ENCODE measurements around the gene MEAF6. TPM values are rescaled to one million over a fixed set of nuclear protein-coding genes. Genes with fewer than 3 reads are reported as not detected.

MEAF6 gene
- total and polyA plus RNA-seq, 2 of the 4 experiments (the other 2 are of a cell fraction): 36.2 to 40.7 TPM

DNA sequence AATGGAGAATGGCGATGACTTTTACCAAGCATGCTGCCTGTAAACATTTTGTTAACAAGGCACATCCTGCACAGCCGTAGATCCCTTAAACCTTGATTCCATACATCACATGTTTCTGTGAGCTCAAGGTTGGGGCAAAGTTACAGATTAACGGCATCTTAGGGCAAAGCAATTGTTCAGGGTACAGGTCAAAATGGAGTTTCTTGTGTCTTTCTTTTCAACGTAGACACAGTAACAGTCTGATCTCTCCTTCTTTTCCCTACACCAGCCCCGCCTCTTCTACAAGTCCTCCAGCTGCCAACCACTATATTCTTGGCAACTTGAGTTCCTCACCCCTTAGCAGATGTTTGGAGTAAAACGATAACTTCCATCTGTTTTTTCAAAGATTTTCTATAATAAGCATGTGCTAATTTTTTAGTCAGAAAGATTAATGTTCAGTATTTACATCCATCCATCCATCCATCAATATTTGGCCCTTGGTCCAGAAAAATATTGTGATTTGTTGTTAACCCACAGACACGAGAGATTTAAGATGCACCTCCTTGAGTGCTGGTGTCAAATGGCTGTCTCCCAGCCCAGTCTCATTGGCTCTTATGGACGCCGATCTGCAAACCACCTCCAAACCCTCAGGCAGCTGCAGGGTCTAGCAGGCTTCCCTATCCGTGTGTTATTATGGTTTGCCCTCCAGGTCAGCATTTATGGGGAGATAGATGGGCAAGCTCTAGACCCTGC, 46.0 kb upstream of the MEAF6 start:
- BruUV-seq (replicated peaks): no TSS peak
- CTCF ChIA-PET: interaction anchor here (0.5 kb wide), 1 partner anchor 128 kb away, joined by 3 read pairs; no protein-coding TSS in a partner anchor

More for the DNA sequence above, 46.0 kb upstream of the MEAF6 start:
- no peak overlapping the region for H3K14ac ChIP-seq (replicated peaks; ENCODE audit: low read depth, low read length)
- H2BK20ac ChIP-seq (ENCODE audit: low read depth, low read length): no peak overlapping the region
- H3K23ac ChIP-seq (ENCODE audit: low read depth, low read length): no peak overlapping the region
- H3K9ac ChIP-seq (ENCODE audit: low read depth, low read length): no peak overlapping the region
- intact Hi-C loops (cut with micrococcal nuclease) (no loop called here), in situ Hi-C loops (cut with MboI; ENCODE audit: low sequenced_read_pairs) (no loop called here), dilution Hi-C loops (cut with HindIII; ENCODE audit: low sequenced_read_pairs, unreplicated experiment) (no loop called here)
- H4K8ac ChIP-seq (ENCODE audit: low read depth in 2 of 2, low read length in 2 of 2): no peak overlapping the region
- no peak overlapping the region for H2BK5ac ChIP-seq (ENCODE audit: low read depth, low read length, poor library complexity, severe bottlenecking)
- no peak overlapping the region for H2AFZ ChIP-seq (replicated peaks; ENCODE audit: low read length, poor library complexity)
- H4K20me1 ChIP-seq (ENCODE audit: insufficient read depth, low read length): no peaks in the 10 kb centered on the region; the same call in 1 of the 2 replicates
- no peaks in the 10 kb centered on the region for H3K9me3 ChIP-seq (ENCODE audit: control insufficient read depth, insufficient read depth, low read length)
- no peak for ATAC-seq (ENCODE audit: low read depth)
- H3K18ac ChIP-seq (ENCODE audit: low read depth, low read length): no peak overlapping the region
- H3K9me1 ChIP-seq (ENCODE audit: insufficient read depth, low read length): peaks cover 4% of the 10 kb centered on the region; the same call in 1 of the 2 replicates
- no CpG with 5 or more reads among the region's 10 CpGs for WGBS, 2 experiments (ENCODE audit: extremely low coverage in 2 of 2, insufficient read length in 1 of 2)
- H3K36me3 ChIP-seq (ENCODE audit: control insufficient read depth, insufficient read depth, low read length): peaks cover 16% of the 10 kb centered on the region
- H2AK5ac ChIP-seq (ENCODE audit: low read depth, low read length): no peak overlapping the region
- no peak overlapping the region for H3K27ac ChIP-seq (ENCODE audit: insufficient read depth, low read length)
- H2BK15ac ChIP-seq (ENCODE audit: low read depth, low read length): no peak overlapping the region
- H3K4me2 ChIP-seq (ENCODE audit: low read depth, low read length): no peak overlapping the region
- H2BK120ac ChIP-seq (ENCODE audit: low read depth, low read length): no peak overlapping the region
- DNase-seq: no peak
- no peaks in the 10 kb centered on the region for H3K27me3 ChIP-seq (ENCODE audit: control insufficient read depth, insufficient read depth, low read length)
- no peaks in the 10 kb centered on the region; the same call in 1 of the 2 replicates for H3K4me1 ChIP-seq (ENCODE audit: control insufficient read depth, insufficient read depth, low read length)
- H3K56ac ChIP-seq (ENCODE audit: extremely low read depth, insufficient read depth, low read length): no peak overlapping the region
- no peak overlapping the region for H3K4me3 ChIP-seq (ENCODE audit: insufficient read depth, low read depth, low read length)
- H4K5ac ChIP-seq (ENCODE audit: low read depth, low read length): no peak overlapping the region
- H3K4ac ChIP-seq (ENCODE audit: low read depth, low read length): no peak overlapping the region
- no peak overlapping the region for H2AK9ac ChIP-seq (replicated peaks; ENCODE audit: low read depth, low read length, poor library complexity)
- H4K91ac ChIP-seq (ENCODE audit: insufficient read depth, low read depth, low read length): no peak overlapping the region
- peaks cover 4 to 13% of the 10 kb centered on the region in 2 experiments; a peak in 1 of 4 replicates for H3K79me1 ChIP-seq (ENCODE audit: low read depth in 1 of 2, low read length in 2 of 2)
- TF ChIP-seq, protein P1, sequence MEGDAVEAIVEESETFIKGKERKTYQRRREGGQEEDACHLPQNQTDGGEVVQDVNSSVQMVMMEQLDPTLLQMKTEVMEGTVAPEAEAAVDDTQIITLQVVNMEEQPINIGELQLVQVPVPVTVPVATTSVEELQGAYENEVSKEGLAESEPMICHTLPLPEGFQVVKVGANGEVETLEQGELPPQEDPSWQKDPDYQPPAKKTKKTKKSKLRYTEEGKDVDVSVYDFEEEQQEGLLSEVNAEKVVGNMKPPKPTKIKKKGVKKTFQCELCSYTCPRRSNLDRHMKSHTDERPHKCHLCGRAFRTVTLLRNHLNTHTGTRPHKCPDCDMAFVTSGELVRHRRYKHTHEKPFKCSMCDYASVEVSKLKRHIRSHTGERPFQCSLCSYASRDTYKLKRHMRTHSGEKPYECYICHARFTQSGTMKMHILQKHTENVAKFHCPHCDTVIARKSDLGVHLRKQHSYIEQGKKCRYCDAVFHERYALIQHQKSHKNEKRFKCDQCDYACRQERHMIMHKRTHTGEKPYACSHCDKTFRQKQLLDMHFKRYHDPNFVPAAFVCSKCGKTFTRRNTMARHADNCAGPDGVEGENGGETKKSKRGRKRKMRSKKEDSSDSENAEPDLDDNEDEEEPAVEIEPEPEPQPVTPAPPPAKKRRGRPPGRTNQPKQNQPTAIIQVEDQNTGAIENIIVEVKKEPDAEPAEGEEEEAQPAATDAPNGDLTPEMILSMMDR (conservative IDR thresholded peaks at IDR 0.05; ENCODE audit: low read depth, low read length): no peak
- no peak for TF ChIP-seq SMC3 (IDR thresholded peaks at IDR 0.05; ENCODE audit: low read depth, low read length)
- no peak for TF ChIP-seq MAFK (IDR thresholded peaks at IDR 0.05; ENCODE audit: low read depth, low read length)
- TF ChIP-seq RCOR1 (IDR thresholded peaks at IDR 0.05; ENCODE audit: insufficient replicate concordance, low read length): no peak
- no peak for TF ChIP-seq POLR2A (IDR thresholded peaks at IDR 0.05; ENCODE audit: low read depth, low read length)
- TF ChIP-seq ELK1 (IDR thresholded peaks at IDR 0.05; ENCODE audit: borderline replicate concordance, low read depth, low read length): no peak
- TF ChIP-seq MAZ (IDR thresholded peaks at IDR 0.05; ENCODE audit: borderline replicate concordance, low read depth, low read length): no peak
- TF ChIP-seq FOS (IDR thresholded peaks at IDR 0.05; ENCODE audit: low read depth, low read length): no peak
- no peak for TF ChIP-seq NFE2L2 (IDR thresholded peaks at IDR 0.05; ENCODE audit: low read depth, low read length)
- TF ChIP-seq BHLHE40 (IDR thresholded peaks at IDR 0.05; ENCODE audit: low read depth, low read length): no peak
- POLR2A ChIA-PET (ENCODE audit: unreplicated experiment): no interaction called here
